GM12892 (cell line): ENCODE data around the gene LHX6.

ENCODE experiments used
- POLR2A ChIP-seq: IDR thresholded peaks from 2 replicates; pipeline ENCODE4 v1.6.1; 2011; ENCODE audit warnings: low read depth, low read length, control low read depth
- TAF1 ChIP-seq: IDR thresholded peaks from 2 replicates; pipeline ENCODE4 v1.6.1; 2011; ENCODE audit warnings: low read depth, mild to moderate bottlenecking, control low read depth, low read length, borderline replicate concordance

DNA sequence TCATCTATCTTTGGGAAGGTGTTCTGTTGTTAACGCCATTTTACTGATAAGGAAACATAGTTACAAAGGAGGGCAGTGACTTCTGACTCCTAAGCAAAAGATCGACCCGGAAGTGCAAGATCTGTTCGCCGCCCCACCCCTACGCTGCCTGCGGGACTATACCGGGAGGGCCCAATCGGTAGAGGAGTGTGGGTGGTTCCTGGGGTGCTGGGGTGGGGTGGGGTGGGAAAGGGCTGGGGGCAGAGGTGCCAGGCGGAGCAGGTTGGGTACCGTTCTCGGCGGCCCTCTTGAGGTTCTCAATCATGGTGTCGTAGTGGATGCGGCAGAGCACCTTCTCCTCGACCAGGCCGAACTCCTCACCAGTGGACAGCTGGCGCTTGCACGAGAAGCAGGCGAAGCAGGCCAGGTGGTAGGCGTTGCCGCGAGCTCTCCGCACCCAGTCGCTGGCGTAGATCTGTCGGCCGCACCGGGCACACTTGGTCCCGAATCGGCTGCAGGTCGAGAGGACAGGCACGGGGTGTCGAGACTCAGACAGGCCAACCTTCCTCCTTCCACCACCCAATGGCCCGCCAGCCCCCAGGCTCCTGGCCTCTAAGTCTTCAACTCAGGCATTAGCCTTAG lies 11.8 kb downstream of the LHX6 start:
- no peak for TF ChIP-seq TAF1
- TF ChIP-seq POLR2A, result no peak
